Chondrocyte (in vitro differentiated cells): ENCODE results near the gene ARRB2. TPM values are rescaled to one million over a fixed set of nuclear protein-coding genes. Genes with fewer than 3 reads are reported as not detected.

Experiments used
- DNase-seq: peaks from one replicate; pipeline ENCODE4 v3.0.0; 2021; ENCODE audit warnings: mixed read lengths, low spot score
- H3K27ac Mint-ChIP-seq: one replicate; pipeline ENCODE4 v1.8.0; 2021; ENCODE audit warnings: mild to moderate bottlenecking, moderate library complexity, mixed read lengths; ENCODE audit not compliant: unreplicated experiment
- H3K27me3 Mint-ChIP-seq: 2 replicates; pipeline ENCODE4 v1.8.0; 2021; ENCODE audit warnings: low read depth, mixed read lengths
- H3K36me3 Mint-ChIP-seq: 2 replicates; pipeline ENCODE4 v1.8.0; 2021; ENCODE audit warnings: low read depth, mixed read lengths
- H3K4me1 Mint-ChIP-seq: 2 replicates; pipeline ENCODE4 v1.8.0; 2021; ENCODE audit warnings: low read depth, mild to moderate bottlenecking, mixed read lengths
- H3K4me3 Mint-ChIP-seq: one replicate; pipeline ENCODE4 v1.8.0; 2021; ENCODE audit warnings: mild to moderate bottlenecking, moderate library complexity, mixed read lengths; ENCODE audit not compliant: unreplicated experiment
- H3K9me3 Mint-ChIP-seq: 2 replicates; pipeline ENCODE4 v1.8.0; 2021; ENCODE audit warnings: low read depth, mixed read lengths
- total RNA-seq: library from RNA; stranded (reverse); gene quantifications from 3 replicates; pipeline ENCODE4 v1.2.1, GENCODE V29; 2021
- TF ChIP-seq, protein P1 (sequence below): fragments of 200-600 bp; sonication (generic); IDR thresholded peaks from 2 replicates; pipeline ENCODE4 v1.5.0; 2021; ENCODE audit warnings: antibody characterized with exemption, mild to moderate bottlenecking, moderate library complexity

The ARRB2 gene
- total RNA-seq, 1 donor from 2014 or later, result 7.2 TPM

GRCh38 chr17:4667166-4667565, 43.3 kb upstream of the ARRB2 start:
- Mint-ChIP-seq H3K4me1 (no peaks in the 10 kb centered on the region), H3K36me3 (peaks cover 18% of the 10 kb centered on the region), H3K27me3 (no peaks in the 10 kb centered on the region), H3K4me3 (no peak overlapping the region), H3K9me3 (no peaks in the 10 kb centered on the region), H3K27ac (no peak overlapping the region)
- TF ChIP-seq, protein P1, sequence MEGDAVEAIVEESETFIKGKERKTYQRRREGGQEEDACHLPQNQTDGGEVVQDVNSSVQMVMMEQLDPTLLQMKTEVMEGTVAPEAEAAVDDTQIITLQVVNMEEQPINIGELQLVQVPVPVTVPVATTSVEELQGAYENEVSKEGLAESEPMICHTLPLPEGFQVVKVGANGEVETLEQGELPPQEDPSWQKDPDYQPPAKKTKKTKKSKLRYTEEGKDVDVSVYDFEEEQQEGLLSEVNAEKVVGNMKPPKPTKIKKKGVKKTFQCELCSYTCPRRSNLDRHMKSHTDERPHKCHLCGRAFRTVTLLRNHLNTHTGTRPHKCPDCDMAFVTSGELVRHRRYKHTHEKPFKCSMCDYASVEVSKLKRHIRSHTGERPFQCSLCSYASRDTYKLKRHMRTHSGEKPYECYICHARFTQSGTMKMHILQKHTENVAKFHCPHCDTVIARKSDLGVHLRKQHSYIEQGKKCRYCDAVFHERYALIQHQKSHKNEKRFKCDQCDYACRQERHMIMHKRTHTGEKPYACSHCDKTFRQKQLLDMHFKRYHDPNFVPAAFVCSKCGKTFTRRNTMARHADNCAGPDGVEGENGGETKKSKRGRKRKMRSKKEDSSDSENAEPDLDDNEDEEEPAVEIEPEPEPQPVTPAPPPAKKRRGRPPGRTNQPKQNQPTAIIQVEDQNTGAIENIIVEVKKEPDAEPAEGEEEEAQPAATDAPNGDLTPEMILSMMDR, result no peak
- no peak for DNase-seq

DNA sequence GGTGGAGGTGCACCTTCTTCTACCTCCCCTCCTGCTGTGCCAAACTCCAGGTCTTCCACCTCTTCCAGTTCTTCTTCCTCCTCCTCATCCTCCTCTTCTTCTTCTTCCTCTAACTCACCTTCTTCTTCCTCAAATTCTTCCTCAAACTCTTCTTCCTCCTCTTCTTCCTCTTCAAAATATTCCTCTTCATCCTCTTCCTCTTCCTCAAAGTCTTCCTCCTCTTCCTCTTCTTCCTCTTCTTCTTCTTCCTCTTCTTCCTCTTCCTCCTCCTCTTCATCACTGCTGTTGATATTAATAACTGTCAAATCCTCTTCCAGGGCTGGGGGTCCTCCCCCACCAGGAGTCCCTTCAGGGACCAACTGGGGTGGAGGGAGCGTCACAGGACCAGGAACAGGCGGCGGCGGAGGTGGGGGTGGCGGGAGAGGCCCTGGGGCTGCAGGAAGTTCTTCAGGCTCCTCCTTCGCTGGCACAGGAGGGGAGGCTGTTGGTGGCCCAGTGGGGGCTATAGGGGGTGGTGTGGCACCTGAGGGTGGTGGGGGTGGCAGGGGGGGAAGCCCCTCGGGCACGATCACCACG, 38.3 kb upstream of the ARRB2 start:
- H3K9me3 Mint-ChIP-seq, result no peaks in the 10 kb centered on the region
- H3K4me3 Mint-ChIP-seq, result no peak overlapping the region
- peaks cover 44% of the 10 kb centered on the region for H3K36me3 Mint-ChIP-seq
- no peak overlapping the region for H3K27ac Mint-ChIP-seq
- TF ChIP-seq, protein P1, result no peak
- H3K4me1 Mint-ChIP-seq, result no peaks in the 10 kb centered on the region
- DNase-seq, result no peak
- no peaks in the 10 kb centered on the region for H3K27me3 Mint-ChIP-seq

DNA sequence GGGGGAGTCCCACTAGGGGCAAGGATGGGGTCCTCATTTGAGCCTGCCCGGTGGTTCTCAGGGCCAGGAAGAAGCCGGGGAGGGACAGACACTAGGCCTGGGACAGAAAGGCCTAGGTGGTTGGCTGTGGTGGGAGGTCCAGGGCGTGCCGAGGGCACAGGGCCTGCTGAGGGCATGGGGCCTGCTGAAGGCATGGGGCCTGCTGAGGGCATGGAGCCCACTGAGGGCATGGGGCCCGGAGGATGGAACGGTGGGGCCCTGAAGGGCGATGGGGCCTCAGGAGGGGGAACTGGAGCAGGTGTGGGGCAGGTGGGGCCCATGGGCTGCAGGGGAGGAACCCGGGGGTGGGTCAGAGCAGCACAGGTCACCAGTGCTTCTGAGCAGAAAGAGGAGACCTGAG, 37.7 kb upstream of the ARRB2 start:
- H3K9me3 Mint-ChIP-seq, result no peaks in the 10 kb centered on the region
- no peaks in the 10 kb centered on the region for H3K4me1 Mint-ChIP-seq
- peaks cover 45% of the 10 kb centered on the region for H3K36me3 Mint-ChIP-seq
- no peak overlapping the region for H3K27ac Mint-ChIP-seq
- DNase-seq, result no peak
- TF ChIP-seq, protein P1, result no peak
- H3K27me3 Mint-ChIP-seq, result no peaks in the 10 kb centered on the region
- no peak overlapping the region for H3K4me3 Mint-ChIP-seq

- no peaks in the 10 kb centered on the region for H3K27me3 Mint-ChIP-seq
- no peak for DNase-seq
- no peak overlapping the region for H3K27ac Mint-ChIP-seq
- TF ChIP-seq, protein P1, result no peak
- peaks cover 1% of the 10 kb centered on the region for H3K4me1 Mint-ChIP-seq
- H3K9me3 Mint-ChIP-seq, result no peaks in the 10 kb centered on the region
- no peak overlapping the region for H3K4me3 Mint-ChIP-seq
- peaks cover 45% of the 10 kb centered on the region for H3K36me3 Mint-ChIP-seq
These were observed 37.3 kb upstream of the ARRB2 start for GRCh38 chr17:4673169-4673568.

- peaks cover 11% of the 10 kb centered on the region for H3K4me1 Mint-ChIP-seq
- peaks cover 45% of the 10 kb centered on the region for H3K36me3 Mint-ChIP-seq
- H3K4me3 Mint-ChIP-seq, result no peak overlapping the region
- TF ChIP-seq, protein P1, result no peak
- DNase-seq, result no peak
- no peaks in the 10 kb centered on the region for H3K9me3 Mint-ChIP-seq
- no peaks in the 10 kb centered on the region for H3K27me3 Mint-ChIP-seq
- H3K27ac Mint-ChIP-seq, result no peak overlapping the region
These were observed 36.3 kb upstream of the ARRB2 start for GRCh38 chr17:4673986-4674684.
